GM23338 (cell line): Measurements from ENCODE around the gene ITGA8.

ENCODE experiments used
- CREB1 ChIP-seq: fragments of 250-450 bp; sonication (Bioruptor Pico); IDR thresholded peaks from 2 replicates; pipeline ENCODE4 v1.5.0; 2020; ENCODE audit warnings: low read depth, mild to moderate bottlenecking, moderate library complexity
- CTCF ChIP-seq, 2 experiments: fragments of 200-600 bp in 1 of 2; sonication (generic) in 1 of 2; conservative IDR thresholded peaks; 2 replicates each; pipeline versions ENCODE4 v1.5.1 to v1.6.1; 2016 to 2017; ENCODE audit warnings: antibody characterized with exemption in 2 of 2, low read depth in 2 of 2, mild to moderate bottlenecking in 2 of 2, moderate library complexity in 1 of 2

- TF ChIP-seq CTCF (conservative IDR thresholded peaks at IDR 0.05; ENCODE audit: low read depth in 2 of 2) (no peak), CREB1 (CRISPR knock-in tag) (no peak)
Measured at GRCh38 chr10:15735763-15736162, 16.0 kb upstream of the ITGA8 start.
